Mononuclear cell (primary cell): Measurements from ENCODE around the gene CYTH1. TPM values are rescaled to one million over a fixed set of nuclear protein-coding genes. Genes with fewer than 3 reads are reported as not detected.

Source experiments
- H3K27me3 ChIP-seq: 2 replicates; pipeline ENCODE4 v1.6.0; 2011; ENCODE audit warnings: low read length, control low read depth; ENCODE audit not compliant: insufficient read depth
- H3K4me1 ChIP-seq: 2 replicates; pipeline ENCODE4 v1.5.1; 2011; ENCODE audit warnings: mild to moderate bottlenecking, low read length, control low read depth; ENCODE audit not compliant: insufficient read depth
- H3K4me3 ChIP-seq: 2 replicates; pipeline ENCODE4 v1.5.1; 2011; ENCODE audit warnings: mild to moderate bottlenecking, low read length, moderate library complexity
- H3K9me3 ChIP-seq: 2 replicates; pipeline ENCODE4 v1.5.1; 2011; ENCODE audit warnings: low read depth, mild to moderate bottlenecking, control low read depth, low read length
- total RNA-seq: library from RNA; depleted of rRNA; stranded (reverse); fragments of >200 nt; gene quantifications from one replicate; pipeline ENCODE4 v1.2.3, GENCODE V29; 2012

The CYTH1 gene
- total RNA-seq, 1 donor = 273 TPM

- Histone ChIP-seq H3K9me3 (no peaks in the 10 kb centered on the region), H3K4me1 (peaks cover 22% of the 10 kb centered on the region), H3K27me3 (no peaks in the 10 kb centered on the region), H3K4me3 (no peak overlapping the region)
Observed at GRCh38 chr17:78797213-78797612, 15.1 kb upstream of the CYTH1 start.

- no peak overlapping the region for H3K4me3 ChIP-seq
- H3K4me1 ChIP-seq = peaks cover 23% of the 10 kb centered on the region
- H3K9me3 ChIP-seq = no peaks in the 10 kb centered on the region
- H3K27me3 ChIP-seq = no peaks in the 10 kb centered on the region
Observed at GRCh38 chr17:78796517-78796900, 14.4 kb upstream of the CYTH1 start.

GRCh38 chr17:78795861-78796516 lies 13.9 kb upstream of the CYTH1 start:
- Histone ChIP-seq H3K27me3 (no peaks in the 10 kb centered on the region), H3K4me3 (no peak overlapping the region), H3K4me1 (peaks cover 26% of the 10 kb centered on the region), H3K9me3 (no peaks in the 10 kb centered on the region)

GRCh38 chr17:78794864-78795640 lies 13.0 kb upstream of the CYTH1 start:
- H3K4me3 ChIP-seq = no peak overlapping the region
- peaks cover 34% of the 10 kb centered on the region for H3K4me1 ChIP-seq
- no peaks in the 10 kb centered on the region for H3K9me3 ChIP-seq
- H3K27me3 ChIP-seq = no peaks in the 10 kb centered on the region

- no peaks in the 10 kb centered on the region for H3K9me3 ChIP-seq
- no peak overlapping the region for H3K4me3 ChIP-seq
- H3K4me1 ChIP-seq = peaks cover 39% of the 10 kb centered on the region
- H3K27me3 ChIP-seq = no peaks in the 10 kb centered on the region
Observed at GRCh38 chr17:78794399-78794798, 12.3 kb upstream of the CYTH1 start.

- Histone ChIP-seq H3K27me3 (no peaks in the 10 kb centered on the region), H3K9me3 (no peaks in the 10 kb centered on the region), H3K4me3 (no peak overlapping the region), H3K4me1 (peaks cover 40% of the 10 kb centered on the region)
Observed at GRCh38 chr17:78793968-78794367, 11.9 kb upstream of the CYTH1 start.

- Histone ChIP-seq H3K9me3 (no peaks in the 10 kb centered on the region), H3K27me3 (no peaks in the 10 kb centered on the region), H3K4me1 (peaks cover 40% of the 10 kb centered on the region), H3K4me3 (no peak overlapping the region)
Observed at GRCh38 chr17:78793415-78793814, 11.3 kb upstream of the CYTH1 start.

- Histone ChIP-seq H3K4me3 (no peak overlapping the region), H3K4me1 (peaks cover 39% of the 10 kb centered on the region), H3K27me3 (no peaks in the 10 kb centered on the region)
Observed at GRCh38 chr17:78791840-78792709, 10.0 kb upstream of the CYTH1 start.

GRCh38 chr17:78790552-78790951 lies 8.5 kb upstream of the CYTH1 start:
- Histone ChIP-seq H3K9me3 (no peaks in the 10 kb centered on the region), H3K4me1 (peaks cover 50% of the 10 kb centered on the region), H3K4me3 (no peak overlapping the region), H3K27me3 (no peaks in the 10 kb centered on the region)

More at GRCh38 chr17:78791840-78792709, 10.0 kb upstream of the CYTH1 start:
- no peaks in the 10 kb centered on the region for H3K9me3 ChIP-seq

- H3K4me1 ChIP-seq = peaks cover 58% of the 10 kb centered on the region
- no peak overlapping the region for H3K4me3 ChIP-seq
- H3K9me3 ChIP-seq = no peaks in the 10 kb centered on the region
- H3K27me3 ChIP-seq = no peaks in the 10 kb centered on the region
Observed at GRCh38 chr17:78789663-78790181, 7.6 kb upstream of the CYTH1 start.

GRCh38 chr17:78789149-78789662 lies 7.1 kb upstream of the CYTH1 start:
- Histone ChIP-seq H3K27me3 (no peaks in the 10 kb centered on the region), H3K9me3 (no peaks in the 10 kb centered on the region), H3K4me3 (no peak overlapping the region), H3K4me1 (peaks cover 59% of the 10 kb centered on the region)

GRCh38 chr17:78788451-78788850 lies 6.4 kb upstream of the CYTH1 start:
- Histone ChIP-seq H3K9me3 (no peaks in the 10 kb centered on the region), H3K4me3 (no peak overlapping the region), H3K4me1 (peaks cover 63% of the 10 kb centered on the region), H3K27me3 (no peaks in the 10 kb centered on the region)

GRCh38 chr17:78787444-78787843 lies 5.4 kb upstream of the CYTH1 start:
- Histone ChIP-seq H3K4me1 (peaks cover 70% of the 10 kb centered on the region), H3K9me3 (no peaks in the 10 kb centered on the region), H3K4me3 (no peak overlapping the region), H3K27me3 (no peaks in the 10 kb centered on the region)

- H3K27me3 ChIP-seq = no peaks in the 10 kb centered on the region
- H3K9me3 ChIP-seq = no peaks in the 10 kb centered on the region
- H3K4me1 ChIP-seq = peaks cover 67% of the 10 kb centered on the region
Observed at GRCh38 chr17:78785663-78786057, 3.6 kb upstream of the CYTH1 start.

More at GRCh38 chr17:78785663-78786057, 3.6 kb upstream of the CYTH1 start:
- no peak overlapping the region for H3K4me3 ChIP-seq
